ENCODE results near the gene FKBP11.

DNA sequence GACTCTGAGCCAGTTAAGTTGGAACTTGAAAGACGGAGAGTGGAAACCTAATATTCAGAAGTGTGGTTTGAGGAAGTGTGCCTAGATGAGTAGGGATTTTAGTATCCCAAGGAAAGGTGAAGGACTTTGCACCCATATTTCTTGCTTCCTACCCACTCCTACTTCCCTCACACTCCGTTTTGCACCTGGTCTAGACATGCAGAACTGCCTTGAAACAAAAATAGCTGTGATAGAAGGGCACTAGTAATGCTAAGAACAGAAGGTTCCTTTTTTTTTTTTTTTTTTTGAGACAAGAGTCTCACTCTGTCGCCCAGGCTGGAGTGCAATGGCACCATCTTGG is 32.7 kb upstream of the FKBP11 start:
- TF ChIP-seq, protein P1, sequence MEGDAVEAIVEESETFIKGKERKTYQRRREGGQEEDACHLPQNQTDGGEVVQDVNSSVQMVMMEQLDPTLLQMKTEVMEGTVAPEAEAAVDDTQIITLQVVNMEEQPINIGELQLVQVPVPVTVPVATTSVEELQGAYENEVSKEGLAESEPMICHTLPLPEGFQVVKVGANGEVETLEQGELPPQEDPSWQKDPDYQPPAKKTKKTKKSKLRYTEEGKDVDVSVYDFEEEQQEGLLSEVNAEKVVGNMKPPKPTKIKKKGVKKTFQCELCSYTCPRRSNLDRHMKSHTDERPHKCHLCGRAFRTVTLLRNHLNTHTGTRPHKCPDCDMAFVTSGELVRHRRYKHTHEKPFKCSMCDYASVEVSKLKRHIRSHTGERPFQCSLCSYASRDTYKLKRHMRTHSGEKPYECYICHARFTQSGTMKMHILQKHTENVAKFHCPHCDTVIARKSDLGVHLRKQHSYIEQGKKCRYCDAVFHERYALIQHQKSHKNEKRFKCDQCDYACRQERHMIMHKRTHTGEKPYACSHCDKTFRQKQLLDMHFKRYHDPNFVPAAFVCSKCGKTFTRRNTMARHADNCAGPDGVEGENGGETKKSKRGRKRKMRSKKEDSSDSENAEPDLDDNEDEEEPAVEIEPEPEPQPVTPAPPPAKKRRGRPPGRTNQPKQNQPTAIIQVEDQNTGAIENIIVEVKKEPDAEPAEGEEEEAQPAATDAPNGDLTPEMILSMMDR (IDR thresholded peaks at IDR 0.05), result no peak
- TF ChIP-seq EP300 (IDR thresholded peaks at IDR 0.05), result no peak
